Breast epithelium (tissue), 3 donors: ENCODE data around the gene VSIG10L2.

Experiments used
- POLR2A ChIP-seq: fragments of 450-650 bp; IDR thresholded peaks from one replicate; pipeline ENCODE4 v1.6.1; 2016; ENCODE audit warnings: antibody characterized with exemption, mild to moderate bottlenecking, moderate library complexity
- POLR2AphosphoS5 ChIP-seq, 3 donors: sonication (generic); formaldehyde crosslinking; IDR thresholded peaks; one replicate each; pipeline ENCODE4 v1.6.1; 2017; ENCODE audit warnings: antibody characterized with exemption in 3 of 3
- TF ChIP-seq, protein P1 (sequence below), 3 donors: fragments of 450-650 bp; IDR thresholded peaks; one replicate each; pipeline ENCODE4 v1.5.1; 2016 to 2017; ENCODE audit warnings: antibody characterized with exemption in 3 of 3, mild to moderate bottlenecking in 3 of 3, moderate library complexity in 3 of 3

DNA sequence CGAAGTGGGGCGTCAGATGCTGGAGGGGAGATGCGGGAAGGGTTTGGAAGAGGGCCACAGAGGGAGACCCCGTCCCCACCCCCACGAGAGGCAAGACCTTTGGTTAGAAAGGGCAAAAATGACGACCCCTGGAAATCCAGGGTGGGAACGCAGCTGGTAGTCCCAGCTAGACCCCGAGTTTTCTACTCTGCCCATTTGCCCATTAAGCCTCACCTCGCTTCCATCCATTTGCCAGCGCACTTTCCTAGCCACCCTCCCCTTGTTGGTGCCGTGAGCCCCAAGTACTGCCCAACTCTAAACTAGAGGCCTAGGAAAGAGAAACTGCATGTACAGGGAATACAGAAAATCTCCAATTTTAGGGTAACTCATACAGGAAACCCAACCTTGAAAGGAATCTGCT, 41.2 kb upstream of the VSIG10L2 start:
- TF ChIP-seq, protein P1, sequence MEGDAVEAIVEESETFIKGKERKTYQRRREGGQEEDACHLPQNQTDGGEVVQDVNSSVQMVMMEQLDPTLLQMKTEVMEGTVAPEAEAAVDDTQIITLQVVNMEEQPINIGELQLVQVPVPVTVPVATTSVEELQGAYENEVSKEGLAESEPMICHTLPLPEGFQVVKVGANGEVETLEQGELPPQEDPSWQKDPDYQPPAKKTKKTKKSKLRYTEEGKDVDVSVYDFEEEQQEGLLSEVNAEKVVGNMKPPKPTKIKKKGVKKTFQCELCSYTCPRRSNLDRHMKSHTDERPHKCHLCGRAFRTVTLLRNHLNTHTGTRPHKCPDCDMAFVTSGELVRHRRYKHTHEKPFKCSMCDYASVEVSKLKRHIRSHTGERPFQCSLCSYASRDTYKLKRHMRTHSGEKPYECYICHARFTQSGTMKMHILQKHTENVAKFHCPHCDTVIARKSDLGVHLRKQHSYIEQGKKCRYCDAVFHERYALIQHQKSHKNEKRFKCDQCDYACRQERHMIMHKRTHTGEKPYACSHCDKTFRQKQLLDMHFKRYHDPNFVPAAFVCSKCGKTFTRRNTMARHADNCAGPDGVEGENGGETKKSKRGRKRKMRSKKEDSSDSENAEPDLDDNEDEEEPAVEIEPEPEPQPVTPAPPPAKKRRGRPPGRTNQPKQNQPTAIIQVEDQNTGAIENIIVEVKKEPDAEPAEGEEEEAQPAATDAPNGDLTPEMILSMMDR (IDR thresholded peaks at IDR 0.05), result no peak
- no peak for TF ChIP-seq POLR2AphosphoS5 (IDR thresholded peaks at IDR 0.05)
- TF ChIP-seq POLR2A, result no peak
